ENCODE results near the gene MIF4GD.
A peak's percentile ranks its signal among the peaks of the same experiment; 100 is the strongest.
"Not testable (repeated sequence)": the region's sequence is repeated elsewhere in the genome, so short reads cannot be mapped to it uniquely, and the experiment has no call there.

Gene MIF4GD

GRCh38 chr17:75270966-75271232 lies at the start of gene MIF4GD:
Gene MIF4GD, minus strand, starts transcription at chr17:75271231. Its CDS starts 1,036 bp downstream, at chr17:75270195.
- DNase-seq (ENCODE audit: low read depth) = no peak

GRCh38 chr17:75319904-75320691 lies 49.1 kb upstream of the MIF4GD start:
- no peak for DNase-seq (ENCODE audit: low read depth)

- no peak for DNase-seq (ENCODE audit: low read depth)
These were observed 47.7 kb upstream of the MIF4GD start for GRCh38 chr17:75318615-75319222.

GRCh38 chr17:75318211-75318610 lies 47.2 kb upstream of the MIF4GD start:
- DNase-seq (ENCODE audit: low read depth) = no peak

- no peak for DNase-seq (ENCODE audit: low read depth)
These were observed 46.6 kb upstream of the MIF4GD start for GRCh38 chr17:75317671-75318070.

- no peak for DNase-seq (ENCODE audit: low read depth)
These were observed 45.2 kb upstream of the MIF4GD start for GRCh38 chr17:75316253-75316652.

GRCh38 chr17:75315541-75316243 lies 44.7 kb upstream of the MIF4GD start:
- DNase-seq (ENCODE audit: low read depth) = no peak

GRCh38 chr17:75313941-75314551 lies 43.0 kb upstream of the MIF4GD start:
- no peak for DNase-seq (ENCODE audit: low read depth)

GRCh38 chr17:75308732-75309629 lies 38.0 kb upstream of the MIF4GD start:
- DNase-seq (ENCODE audit: low read depth) = no peak

GRCh38 chr17:75307957-75308731 lies 37.1 kb upstream of the MIF4GD start:
- no peak for DNase-seq (ENCODE audit: low read depth)

- no peak for DNase-seq (ENCODE audit: low read depth)
These were observed 30.6 kb upstream of the MIF4GD start for GRCh38 chr17:75301502-75302206.

- DNase-seq (ENCODE audit: low read depth) = no peak
These were observed 30.0 kb upstream of the MIF4GD start for GRCh38 chr17:75301049-75301448.

- no peak for DNase-seq (ENCODE audit: low read depth)
These were observed 29.2 kb upstream of the MIF4GD start for GRCh38 chr17:75300280-75300679.

GRCh38 chr17:75295201-75296158 lies 24.4 kb upstream of the MIF4GD start:
- DNase-seq (ENCODE audit: low read depth) = no peak

GRCh38 chr17:75292810-75293448 lies 21.9 kb upstream of the MIF4GD start:
- DNase-seq (ENCODE audit: low read depth) = not testable (repeated sequence)

- DNase-seq (ENCODE audit: low read depth) = peak; percentile 62
These were observed 18.9 kb upstream of the MIF4GD start for GRCh38 chr17:75289832-75290337.

- peak; percentile 97 for DNase-seq (ENCODE audit: low read depth)
These were observed 18.2 kb upstream of the MIF4GD start, which contains the start of gene SLC25A19 for GRCh38 chr17:75289115-75289831. Gene SLC25A19, minus strand, starts transcription at chr17:75289433. Its CDS starts 2,669 bp downstream, at chr17:75286764.

GRCh38 chr17:75288770-75289114 lies 17.7 kb upstream of the MIF4GD start:
- no peak for DNase-seq (ENCODE audit: low read depth)
